GM04504 (cell line): ENCODE data around the gene TMBIM4.
"Not testable (repeated sequence)": the region's sequence is repeated elsewhere in the genome, so short reads cannot be mapped to it uniquely, and the experiment has no call there.

Source experiments
- DNase-seq: peaks from one replicate; pipeline ENCODE4 v3.0.0-alpha.2; 2012; ENCODE audit warnings: low read depth

The TMBIM4 gene, protein sequence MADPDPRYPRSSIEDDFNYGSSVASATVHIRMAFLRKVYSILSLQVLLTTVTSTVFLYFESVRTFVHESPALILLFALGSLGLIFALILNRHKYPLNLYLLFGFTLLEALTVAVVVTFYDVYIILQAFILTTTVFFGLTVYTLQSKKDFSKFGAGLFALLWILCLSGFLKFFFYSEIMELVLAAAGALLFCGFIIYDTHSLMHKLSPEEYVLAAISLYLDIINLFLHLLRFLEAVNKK

DNA sequence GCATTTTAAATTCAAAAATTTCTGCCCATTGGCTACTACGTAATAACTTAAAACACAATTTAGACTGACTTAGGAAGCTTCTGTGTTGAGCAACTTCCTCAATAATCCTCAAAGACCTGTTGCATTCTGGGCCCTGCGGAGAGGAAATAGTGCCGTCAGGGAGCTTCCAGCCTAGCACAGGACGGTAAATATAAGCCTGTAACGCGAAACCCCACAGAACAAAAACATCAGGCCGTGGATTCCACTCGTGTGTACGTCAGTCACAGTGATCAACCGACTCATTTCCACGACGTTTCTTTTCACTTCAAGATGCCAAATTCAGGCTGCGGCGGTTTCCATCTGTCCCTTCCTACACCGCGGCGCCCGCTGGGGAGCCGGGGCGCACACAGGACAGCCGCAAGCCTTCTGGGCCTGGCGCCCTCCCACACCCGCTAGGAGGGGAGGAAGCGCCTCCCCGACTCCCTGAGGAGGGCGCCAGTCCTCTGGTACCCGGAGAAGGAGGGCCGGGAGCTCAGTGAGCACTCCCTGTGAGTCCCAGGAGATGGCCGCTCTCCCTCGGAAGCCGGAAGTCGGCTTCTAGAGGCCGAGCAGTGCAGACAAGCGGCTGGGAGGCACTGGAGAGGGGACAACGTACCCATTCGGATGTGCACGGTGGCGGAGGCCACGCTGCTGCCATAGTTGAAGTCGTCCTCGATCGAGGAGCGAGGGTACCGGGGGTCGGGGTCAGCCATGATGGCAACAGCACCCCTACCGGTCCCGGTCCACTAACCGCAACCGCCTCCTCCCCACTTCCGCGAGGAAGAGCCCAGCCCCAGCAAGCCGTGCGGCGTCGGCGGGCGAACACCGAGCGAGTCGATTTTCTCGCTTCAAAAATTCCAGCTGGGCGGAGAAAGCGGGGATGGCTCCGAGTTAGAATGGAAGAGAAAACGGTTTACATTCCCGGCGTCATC, at the start of gene TMBIM4:
TMBIM4 (minus strand) TSS at position 776 of the 950 bp plus-strand sequence; CDS start at position 731, 45 bp downstream.
- DNase-seq: peak; percentile 80

DNA sequence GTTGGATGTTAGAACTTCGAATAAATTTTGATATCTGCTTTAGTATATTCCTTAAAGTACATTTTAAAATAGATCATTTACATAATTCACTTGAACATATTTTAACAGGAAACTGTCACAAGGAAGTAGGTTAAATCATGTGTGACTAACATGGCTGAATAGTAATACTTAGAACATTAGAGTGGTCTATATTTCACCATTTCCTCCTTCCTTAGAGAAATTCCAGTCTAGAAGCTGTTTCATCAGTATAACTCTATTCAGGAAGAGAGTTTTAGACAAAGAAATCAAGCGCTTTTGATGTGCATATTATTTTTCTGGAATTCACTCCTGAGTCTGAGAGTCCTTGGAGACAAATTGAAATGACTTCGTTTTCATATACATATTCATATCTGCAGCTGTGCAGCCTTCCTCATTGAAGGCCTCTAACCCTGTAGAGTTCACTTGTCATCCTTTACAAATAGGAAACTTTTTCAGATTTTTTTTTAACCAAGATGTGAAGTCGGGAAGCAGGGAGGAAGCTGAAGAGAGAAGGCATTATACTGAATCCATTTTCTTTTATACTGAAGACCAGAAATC, 47.6 kb upstream of the TMBIM4 start:
- DNase-seq: no peak

DNA sequence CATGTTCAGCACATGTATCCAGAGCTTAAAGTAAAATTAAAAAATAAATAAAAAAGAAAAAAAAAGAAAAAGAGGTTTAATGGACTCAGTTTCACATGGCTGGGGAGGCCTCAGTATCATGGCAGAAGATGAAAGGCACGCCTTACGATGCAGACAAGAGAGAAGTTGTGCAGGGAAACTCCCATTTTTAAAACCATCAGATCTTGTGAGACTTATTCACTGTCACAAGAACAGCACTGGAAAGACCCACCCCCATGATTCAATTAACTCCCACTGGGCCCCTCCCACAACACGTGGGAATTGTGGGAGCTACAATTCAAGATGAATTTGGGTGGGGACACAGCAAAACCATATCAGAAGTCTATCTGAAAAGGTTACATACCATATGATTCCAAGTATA, 43.2 kb upstream of the TMBIM4 start:
- not testable (repeated sequence) for DNase-seq

DNA sequence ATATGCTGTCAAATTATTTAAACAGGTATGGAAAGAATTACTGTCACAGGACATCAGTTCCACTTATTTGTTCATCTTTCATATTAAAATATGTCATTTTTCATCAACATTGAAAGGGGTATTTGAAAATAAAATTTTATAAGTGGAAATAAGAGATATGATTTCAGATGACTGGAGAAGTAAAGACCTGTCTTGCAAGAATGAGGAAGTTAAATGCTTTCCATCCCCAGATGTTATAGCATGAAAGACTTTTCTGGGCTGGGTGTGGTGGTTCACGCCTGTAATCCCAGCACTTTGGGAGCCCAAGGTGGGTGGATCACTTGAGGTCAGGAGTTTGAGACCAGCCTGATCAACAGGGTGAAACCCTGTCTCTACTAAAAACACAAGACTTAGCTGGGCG, 41.8 kb upstream of the TMBIM4 start:
- DNase-seq: not testable (repeated sequence)

DNA sequence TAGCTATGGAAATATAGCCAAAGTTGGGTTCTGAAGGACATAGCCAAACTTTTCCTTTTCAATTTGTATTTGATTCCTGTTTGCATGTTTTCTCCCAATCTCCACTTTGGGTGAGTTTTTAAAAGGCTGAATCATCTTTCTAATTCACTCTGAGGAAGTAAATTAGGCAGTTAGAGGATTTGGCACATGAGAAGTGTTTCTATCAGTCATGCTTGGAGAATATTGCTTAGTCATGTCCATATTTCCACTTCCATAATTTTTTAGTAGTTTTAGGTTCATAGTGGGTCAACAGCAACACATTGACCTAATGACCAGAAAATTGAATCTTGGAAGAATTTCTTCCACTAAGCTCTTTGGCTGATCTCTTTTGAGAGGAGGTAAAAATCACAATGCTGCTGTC, 41.0 kb upstream of the TMBIM4 start:
- peak; percentile 17 for DNase-seq

DNA sequence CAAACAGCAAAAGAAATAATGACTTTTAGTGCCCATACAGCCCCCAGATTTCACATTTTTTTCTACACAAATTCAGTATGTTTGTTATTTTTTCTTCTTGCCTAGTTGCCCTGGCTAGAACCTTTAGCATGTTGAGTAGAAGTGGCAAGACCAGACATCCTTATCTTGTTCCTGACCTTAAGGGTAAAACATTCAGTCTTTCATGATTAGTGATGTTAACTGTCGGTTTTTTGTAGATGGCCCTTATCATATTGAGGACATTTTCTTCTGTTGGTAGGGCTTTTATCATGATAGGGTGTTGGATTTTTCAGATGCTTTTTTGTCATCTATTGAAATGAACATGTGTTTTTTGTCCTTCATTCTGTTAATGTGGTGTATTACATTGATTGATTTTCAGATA, 36.3 kb upstream of the TMBIM4 start:
- no peak for DNase-seq

DNA sequence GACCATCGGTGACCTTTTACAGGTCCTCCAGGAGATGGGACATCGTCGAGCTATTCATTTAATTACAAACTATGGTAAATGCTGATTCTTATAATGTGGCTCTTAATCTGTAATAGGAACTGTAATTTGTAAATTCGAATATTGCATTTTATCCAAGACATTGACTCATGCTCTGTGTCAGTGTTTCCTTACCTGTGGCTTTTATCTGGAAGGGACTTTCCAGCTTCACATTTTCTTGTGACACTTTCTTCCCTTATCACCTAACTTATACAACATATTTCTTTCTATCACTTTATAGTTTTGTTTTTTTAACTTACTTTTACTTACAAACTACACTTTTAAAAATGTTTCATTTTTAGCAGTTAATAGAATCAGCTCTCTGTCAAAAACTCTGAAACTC, 34.0 kb upstream of the TMBIM4 start:
- no peak for DNase-seq

DNA sequence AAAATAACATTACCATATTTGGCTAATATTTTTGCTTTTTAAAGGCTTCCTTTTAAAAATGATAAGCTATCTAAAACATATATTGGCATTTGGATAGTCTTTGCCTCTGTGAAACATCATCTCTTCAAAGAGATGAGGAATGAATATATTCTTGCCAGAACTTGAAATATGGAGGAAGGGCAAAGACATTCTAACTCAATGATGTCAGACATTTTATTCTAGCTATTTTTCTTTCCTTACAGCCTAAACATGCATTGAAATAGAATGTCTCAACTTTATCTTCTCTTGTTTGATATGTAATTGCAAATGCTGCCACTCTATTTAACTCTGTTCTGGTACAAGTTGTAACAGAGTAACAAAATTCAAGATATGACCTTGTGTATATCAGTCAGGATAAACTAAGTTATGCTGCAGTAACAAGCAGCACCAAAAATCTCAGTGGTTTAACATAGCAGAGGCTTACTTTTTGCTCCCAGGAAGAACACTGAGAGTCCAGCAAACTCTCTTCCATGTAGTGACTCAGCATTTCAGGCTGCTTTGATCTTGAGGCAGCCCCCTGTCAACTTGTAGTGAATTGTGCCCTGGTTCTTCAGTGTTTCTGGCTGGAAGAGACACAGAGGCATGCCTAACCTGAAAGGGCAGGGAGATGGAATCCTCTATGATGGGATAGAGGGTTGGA, 30.2 kb upstream of the TMBIM4 start:
- DNase-seq: no peak

DNA sequence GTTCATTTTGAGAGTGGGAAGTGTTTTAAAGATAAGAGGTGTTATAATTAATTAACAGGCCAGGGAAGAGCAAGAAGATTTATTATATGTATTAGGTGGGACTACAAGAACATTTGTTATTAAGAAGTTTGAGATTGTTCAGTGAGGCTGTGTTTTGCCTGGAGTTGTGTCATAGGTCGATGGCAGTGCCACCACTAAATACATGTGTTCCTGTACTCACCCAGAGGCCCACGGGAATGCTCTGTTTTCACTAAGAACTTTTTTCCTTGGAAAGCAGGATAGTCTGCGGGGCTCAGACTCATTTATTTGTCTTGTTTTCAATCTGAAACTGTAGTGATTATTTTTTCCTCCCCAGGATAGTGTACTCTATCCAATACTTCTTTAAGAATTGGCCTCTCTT, 29.3 kb upstream of the TMBIM4 start:
- DNase-seq: no peak

DNA sequence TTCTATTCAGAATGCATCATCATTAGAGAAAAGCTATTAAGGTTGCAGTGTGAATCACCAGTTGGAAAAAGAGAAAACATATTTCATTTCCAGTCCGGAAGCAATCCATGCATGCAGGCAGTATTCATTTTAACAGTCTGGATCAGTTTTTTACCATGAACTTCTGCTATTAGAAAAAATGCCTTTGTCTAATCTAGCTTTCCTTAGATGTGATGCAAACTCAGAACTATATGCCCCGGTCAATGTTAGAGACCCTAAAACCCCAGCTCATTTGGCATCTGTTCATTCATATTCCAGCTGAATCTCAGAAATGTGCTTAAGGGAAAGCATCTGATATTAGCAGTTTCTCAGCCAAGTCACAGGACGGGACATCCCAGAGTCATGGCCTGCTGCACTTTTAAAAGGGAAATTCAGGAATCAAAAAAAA, 27.7 kb upstream of the TMBIM4 start:
- no peak for DNase-seq

DNA sequence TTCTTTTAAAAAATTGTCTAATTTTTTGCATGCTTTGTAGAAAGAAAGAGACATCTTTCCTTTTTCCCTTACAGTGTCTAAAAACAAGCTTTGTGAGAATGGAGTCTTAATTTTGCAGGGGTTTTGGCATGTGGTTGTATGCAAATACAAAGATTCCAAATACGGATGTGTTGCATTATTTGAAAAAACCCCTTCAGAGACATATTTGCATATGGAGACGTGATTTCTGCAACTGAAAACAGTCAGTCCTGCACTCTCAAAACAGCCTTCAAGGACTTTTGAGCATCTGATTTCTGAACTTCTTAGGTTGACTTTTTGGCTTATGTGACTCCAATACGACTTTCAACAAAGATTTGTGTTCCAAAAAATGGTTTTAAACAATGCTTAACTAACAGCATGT, 27.0 kb upstream of the TMBIM4 start:
- DNase-seq: no peak

DNA sequence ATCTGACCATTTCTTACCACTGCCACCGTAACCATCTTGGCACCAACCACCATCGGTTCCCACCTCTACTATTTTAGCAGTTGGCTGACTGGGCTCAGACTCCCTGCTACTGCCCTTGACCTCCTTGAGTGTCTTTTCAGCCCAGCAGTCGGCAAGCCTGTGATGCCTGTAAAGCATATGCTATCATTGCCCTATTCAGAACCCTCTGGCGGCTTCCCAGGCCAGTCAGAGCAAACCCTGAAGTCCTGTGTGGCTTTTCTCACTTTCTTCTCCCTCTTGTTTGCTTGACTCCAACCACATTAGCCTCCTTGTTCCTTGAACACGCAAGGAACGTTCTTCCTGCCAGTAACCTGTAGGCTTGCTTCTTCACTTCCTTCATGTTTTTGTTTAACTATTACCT, 25.4 kb upstream of the TMBIM4 start:
- no peak for DNase-seq

DNA sequence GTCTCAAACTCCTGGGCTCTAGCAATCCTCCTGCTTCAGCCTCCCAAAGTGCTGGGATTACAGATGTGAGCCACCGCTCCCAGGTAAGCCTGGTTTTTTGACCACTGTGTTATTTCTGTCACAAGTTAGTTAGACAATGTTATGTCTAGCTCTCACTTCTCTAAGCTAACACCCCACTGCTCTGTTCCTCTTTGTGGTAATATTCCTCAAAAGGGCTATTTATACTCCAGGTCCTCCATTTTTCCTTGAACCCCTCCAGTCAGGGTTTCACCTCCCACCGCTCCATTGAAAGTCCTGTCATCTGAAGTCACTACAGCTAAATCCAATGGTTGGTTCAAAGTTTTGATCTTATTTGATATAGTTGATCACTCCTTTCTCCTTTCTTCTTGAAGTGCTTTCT, 24.3 kb upstream of the TMBIM4 start:
- no peak for DNase-seq

DNA sequence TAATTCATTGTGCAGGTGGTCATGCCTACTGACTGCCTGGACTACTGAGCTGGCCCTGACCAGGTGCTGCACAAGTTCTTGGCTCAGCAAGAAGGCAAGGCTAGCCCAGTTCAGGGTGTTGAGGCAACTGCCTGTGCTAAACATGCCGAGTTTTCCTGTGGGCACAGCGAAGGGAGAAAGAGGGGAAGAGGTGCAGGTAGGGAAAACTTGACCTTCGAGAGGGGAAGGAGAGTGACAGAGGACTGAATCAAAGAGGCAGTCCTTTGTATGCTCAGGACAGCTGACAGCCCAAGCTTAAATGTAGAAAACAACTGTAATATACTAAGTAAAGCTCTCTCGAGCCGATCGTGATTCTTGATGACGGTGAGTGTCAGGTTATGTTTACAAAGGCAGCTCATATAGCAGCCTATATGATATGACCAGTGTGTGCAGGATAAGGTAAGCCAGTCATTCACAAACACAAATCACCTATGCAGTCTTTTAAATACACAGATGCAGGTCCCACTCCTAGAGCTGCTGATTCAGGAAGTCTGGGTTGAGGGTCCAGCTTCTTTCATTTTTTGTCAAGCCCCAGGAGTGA, 21.8 kb upstream of the TMBIM4 start:
- DNase-seq: no peak

DNA sequence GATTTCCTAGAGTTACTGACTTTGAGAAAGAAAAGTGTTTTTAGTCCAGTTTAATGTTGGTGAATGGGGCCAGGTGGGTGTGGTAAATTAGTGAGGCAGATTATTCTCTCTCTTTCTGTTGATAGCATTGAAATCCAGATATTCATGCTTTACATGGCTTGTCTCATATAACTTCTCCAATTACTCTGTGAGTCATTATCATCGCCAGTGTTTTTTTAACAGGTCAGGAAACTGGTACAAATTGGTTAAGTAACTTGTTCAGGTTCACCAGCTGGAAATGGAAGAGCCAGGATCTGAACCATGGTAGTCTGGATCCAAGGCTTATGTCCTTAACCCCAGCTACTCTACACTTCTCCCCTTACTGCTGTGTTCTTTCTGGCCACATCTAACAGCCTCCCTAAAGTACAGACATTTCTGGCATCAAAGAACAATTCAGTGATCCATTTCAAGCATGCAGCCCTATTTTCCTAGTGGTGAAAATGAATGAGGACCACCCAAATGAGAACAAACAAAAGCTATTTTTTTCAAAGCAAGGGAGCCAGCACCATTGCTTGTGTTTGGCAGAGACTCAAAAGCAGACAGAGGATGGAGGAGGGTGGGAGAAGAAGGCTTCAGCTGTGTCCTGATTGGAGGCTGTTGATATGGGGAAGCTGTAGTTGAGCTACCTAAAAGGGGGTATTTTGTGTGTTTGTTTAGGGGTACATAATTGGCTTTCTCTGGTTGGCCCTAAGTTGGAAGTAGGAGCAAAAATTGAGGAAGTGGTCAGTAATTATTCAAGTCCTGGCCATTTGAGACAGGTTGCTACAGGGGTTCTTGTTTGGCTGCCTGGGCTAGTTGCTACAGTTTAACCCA, 20.9 kb upstream of the TMBIM4 start:
- no peak for DNase-seq

DNA sequence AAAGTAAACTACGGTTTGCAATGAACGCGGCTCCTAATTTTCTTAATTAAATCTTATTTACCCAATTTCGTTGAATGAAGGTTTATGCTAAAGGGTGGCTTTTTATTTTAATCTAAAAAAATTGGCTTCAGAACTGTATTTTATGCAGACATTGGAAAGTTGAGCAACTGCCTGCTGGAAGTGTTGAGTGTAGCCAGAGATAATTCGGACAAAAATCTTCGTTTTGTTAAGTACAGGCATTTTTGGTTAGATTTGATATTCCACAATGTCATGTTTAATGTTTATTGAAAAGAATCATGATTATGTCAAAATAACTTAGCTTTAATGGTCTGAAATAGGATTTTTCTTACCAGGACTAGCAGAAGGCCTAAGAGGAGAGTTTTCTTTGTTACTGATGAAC, 20.1 kb upstream of the TMBIM4 start:
- DNase-seq: no peak

DNA sequence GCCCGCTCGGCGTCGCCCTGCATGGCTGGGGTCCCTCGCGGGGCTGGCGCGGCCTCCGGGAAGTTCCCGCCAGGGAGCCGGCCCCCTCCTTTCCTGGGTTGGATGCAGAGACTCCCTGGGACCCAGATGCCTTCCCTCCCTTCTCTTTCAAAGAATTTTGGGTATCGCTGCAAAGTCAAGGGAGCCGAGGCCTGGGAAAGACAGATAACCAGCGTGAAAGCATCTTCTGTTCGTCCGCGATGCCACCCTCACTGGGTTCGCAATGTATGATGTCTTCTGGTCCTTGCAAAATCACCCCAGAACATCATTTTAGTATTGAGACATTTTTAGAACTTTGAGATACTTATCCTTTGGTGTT, 19.7 kb upstream of the TMBIM4 start:
- DNase-seq: no peak

DNA sequence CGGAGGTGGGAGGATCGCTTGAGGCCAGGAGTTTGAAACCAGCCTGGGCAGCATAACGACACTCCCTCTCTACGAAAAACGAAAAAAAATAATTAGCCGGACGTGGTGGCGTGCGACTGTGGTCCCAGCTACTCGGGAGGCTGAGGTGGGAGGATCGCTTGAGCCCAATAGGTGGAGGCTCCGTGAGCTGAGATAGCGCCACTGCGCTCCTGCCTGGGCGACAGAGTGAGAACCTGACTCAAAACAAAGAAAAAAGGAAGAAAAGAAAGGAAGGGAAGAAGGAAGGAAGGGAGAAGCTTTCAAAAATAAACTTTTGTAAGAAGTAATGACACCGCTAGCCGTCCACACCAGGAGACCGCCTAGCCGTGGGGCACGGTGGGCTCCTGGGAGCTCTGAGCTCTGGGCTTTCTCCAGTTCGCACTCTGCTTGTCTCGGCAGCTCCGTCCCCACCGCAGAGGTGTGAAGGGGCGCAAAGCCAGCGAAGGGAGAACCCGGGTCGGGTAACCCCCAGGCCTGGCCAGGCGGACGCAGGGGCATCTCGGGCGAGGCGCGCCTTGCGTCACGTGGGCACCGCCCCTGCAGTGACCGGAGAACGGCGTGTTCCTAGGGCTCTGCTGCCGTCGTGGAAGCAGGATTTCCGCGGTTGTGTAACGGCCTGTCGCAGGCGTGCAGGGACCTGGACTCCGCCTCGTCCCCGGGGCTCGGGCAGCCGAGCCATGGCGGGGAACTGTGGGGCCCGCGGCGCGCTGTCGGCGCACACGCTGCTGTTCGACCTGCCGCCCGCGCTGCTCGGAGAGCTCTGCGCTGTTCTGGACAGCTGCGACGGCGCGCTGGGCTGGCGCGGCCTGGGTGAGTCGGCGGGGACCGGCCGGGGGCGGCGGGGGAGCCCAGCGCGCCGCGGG, 19.0 kb upstream of the TMBIM4 start, which contains the start of gene IRAK3:
IRAK3 (plus strand) TSS at position 631 of the 902 bp plus-strand sequence; CDS start at position 717, 86 bp downstream.
- peak; percentile 15 for DNase-seq

DNA sequence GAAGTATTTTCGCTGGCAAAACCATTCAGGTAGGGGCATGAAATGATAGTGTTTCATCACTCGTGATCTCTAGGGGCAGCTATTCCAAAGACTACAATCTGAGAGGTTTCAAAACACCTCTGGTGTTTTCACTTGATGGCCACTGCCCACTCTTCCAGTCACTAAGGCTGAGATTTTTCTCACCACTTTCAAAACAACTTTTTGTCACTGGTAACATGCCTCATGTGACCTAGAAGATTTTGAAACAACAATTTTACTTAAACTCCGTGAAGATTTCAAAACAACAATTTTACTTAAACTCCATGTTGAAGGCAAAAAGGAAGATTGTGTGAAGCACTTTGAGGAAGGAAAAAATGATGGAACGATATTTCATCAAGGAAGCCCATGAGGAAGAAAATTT, 18.0 kb upstream of the TMBIM4 start:
- no peak for DNase-seq

DNA sequence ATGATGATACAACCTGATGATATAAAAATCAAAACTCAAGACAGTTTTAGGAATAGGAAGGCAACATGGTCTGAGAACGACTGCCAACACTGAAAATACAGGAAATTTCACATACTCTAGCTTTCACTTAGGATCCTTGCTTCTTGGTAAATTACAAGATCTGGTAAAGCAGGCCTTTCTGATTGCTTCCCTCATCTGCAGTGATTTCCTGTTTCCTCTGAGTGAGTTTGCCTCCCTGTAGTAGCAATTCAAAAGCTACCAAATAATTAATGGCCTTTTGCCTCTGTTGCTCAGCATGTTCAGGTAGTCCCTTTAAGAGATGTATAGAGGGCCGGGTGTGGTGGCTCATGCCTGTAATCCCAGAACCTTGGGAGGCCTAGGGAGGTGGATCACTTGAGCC, 17.2 kb upstream of the TMBIM4 start:
- DNase-seq: no peak
